PC-3 (cell line): ENCODE measurements around the gene PRTFDC1.

Experiments
- CTCF ChIP-seq: fragments of 300-600 bp; sonication (generic); conservative IDR thresholded peaks from 2 replicates; pipeline ENCODE4 v1.5.1; 2017; ENCODE audit warnings: antibody characterized with exemption, low read depth, mild to moderate bottlenecking, low read length
- EZH2 ChIP-seq: fragments of 300-600 bp; sonication (generic); IDR thresholded peaks from one replicate; pipeline ENCODE4 v1.6.1; 2017; ENCODE audit warnings: antibody characterized with exemption, mild to moderate bottlenecking, low read length; ENCODE audit not compliant: unreplicated experiment

GRCh38 chr10:24907956-24908355 is 44.5 kb downstream of the PRTFDC1 start:
- TF ChIP-seq CTCF (no peak), EZH2 (no peak)
